GOT3 (cell line): ENCODE measurements around the gene BRWD1.

Experiments used
- DNase-seq: peaks from one replicate; lab custom pipeline; 2025; ENCODE audit warnings: mixed read lengths; lab: John Stamatoyannopoulos, UW

The BRWD1 gene

GRCh38 chr21:39134288-39134810 lies 179.1 kb downstream of the BRWD1 start:
- DNase-seq: no peak
